IMR-90 (cell line): Measurements from ENCODE around the gene MAGEA8. TPM values are rescaled to one million over a fixed set of nuclear protein-coding genes. Genes with fewer than 3 reads are reported as not detected.

ENCODE experiments used
- ATAC-seq: fragments of 200-7000 bp; cut with Tn5 transposase; 2 replicates; pipeline ENCODE4 v1.9.1; 2020; ENCODE audit warnings: low read depth, mild to moderate bottlenecking, moderate library complexity
- BruUV-seq: library from RNA; stranded (reverse); fragments of 400-500 nt; replicated peaks from 2 replicates; lab custom pipeline; 2021; lab: Mats Ljungman, UMichigan
- CTCF ChIA-PET: fragments of 300-600 bp; formaldehyde crosslinking; extraction: SDS; loops from one replicate; lab custom pipeline; 2021; ENCODE audit warnings: antibody characterized with exemption; lab: Yijun Ruan, JAX
- POLR2A ChIA-PET: fragments of 300-600 bp; sonication (Branson Sonifier 250); formaldehyde crosslinking; loops from one replicate; lab custom pipeline; 2022; ENCODE audit warnings: antibody characterized with exemption; ENCODE audit not compliant: unreplicated experiment; lab: Charles Lee
- DNase-seq: peaks from one replicate; pipeline ENCODE4 v3.0.0; 2013
- H2AFZ ChIP-seq: replicated peaks from 2 replicates; pipeline ENCODE3; 2013; ENCODE audit warnings: low read length, mild to moderate bottlenecking; ENCODE audit not compliant: poor library complexity
- H2AK5ac ChIP-seq: 2 replicates; pipeline ENCODE4 v1.6.1; 2013; ENCODE audit warnings: low read depth, low read length, inconsistent platforms
- H2AK9ac ChIP-seq: replicated peaks from 2 replicates; pipeline ENCODE3; 2013; ENCODE audit warnings: mild to moderate bottlenecking, low read depth, low read length, moderate library complexity; ENCODE audit not compliant: poor library complexity
- H2BK120ac ChIP-seq: 2 replicates; pipeline ENCODE4 v1.6.1; 2013; ENCODE audit warnings: low read depth, low read length, inconsistent platforms
- H2BK15ac ChIP-seq: 3 replicates; pipeline ENCODE4 v1.6.1; 2013; ENCODE audit warnings: low read depth, low read length, inconsistent platforms
- H2BK20ac ChIP-seq: 2 replicates; pipeline ENCODE4 v1.6.1; 2013; ENCODE audit warnings: low read depth, mild to moderate bottlenecking, inconsistent platforms, low read length, moderate library complexity
- H2BK5ac ChIP-seq: 2 replicates; pipeline ENCODE4 v1.6.1; 2013; ENCODE audit warnings: mild to moderate bottlenecking, low read depth, low read length, inconsistent platforms; ENCODE audit not compliant: poor library complexity, severe bottlenecking
- H3K14ac ChIP-seq: replicated peaks from 2 replicates; pipeline ENCODE4 v1.6.1; 2013; ENCODE audit warnings: low read depth, low read length, inconsistent platforms
- H3K18ac ChIP-seq: 2 replicates; pipeline ENCODE4 v1.6.1; 2013; ENCODE audit warnings: low read depth, low read length, control low read depth
- H3K23ac ChIP-seq: 2 replicates; pipeline ENCODE4 v1.6.1; 2013; ENCODE audit warnings: low read depth, low read length, inconsistent platforms
- H3K27ac ChIP-seq: 2 replicates; pipeline ENCODE4 v1.5.1; 2013; ENCODE audit warnings: mild to moderate bottlenecking, control low read depth, low read length; ENCODE audit not compliant: insufficient read depth
- H3K27me3 ChIP-seq: 2 replicates; pipeline ENCODE4 v1.6.1; 2013; ENCODE audit warnings: low read length; ENCODE audit not compliant: control insufficient read depth, insufficient read depth
- H3K36me3 ChIP-seq: 2 replicates; pipeline ENCODE4 v1.6.1; 2013; ENCODE audit warnings: low read length, mixed read lengths; ENCODE audit not compliant: control insufficient read depth, insufficient read depth
- H3K4ac ChIP-seq: 2 replicates; pipeline ENCODE4 v1.6.1; 2013; ENCODE audit warnings: low read depth, low read length, inconsistent platforms
- H3K4me1 ChIP-seq: 2 replicates; pipeline ENCODE4 v1.6.1; 2013; ENCODE audit warnings: low read length, mixed read lengths; ENCODE audit not compliant: control insufficient read depth, insufficient read depth
- H3K4me2 ChIP-seq: 2 replicates; pipeline ENCODE4 v1.6.1; 2013; ENCODE audit warnings: low read depth, mild to moderate bottlenecking, control low read depth, low read length, moderate library complexity
- H3K4me3 ChIP-seq: 2 replicates; pipeline ENCODE4 v1.5.1; 2013; ENCODE audit warnings: low read depth, mild to moderate bottlenecking, control low read depth, low read length, moderate library complexity; ENCODE audit not compliant: insufficient read depth
- H3K56ac ChIP-seq: 2 replicates; pipeline ENCODE4 v1.6.1; 2013; ENCODE audit warnings: low read length, inconsistent platforms; ENCODE audit not compliant: insufficient read depth; ENCODE audit errors: extremely low read depth
- H3K79me1 ChIP-seq, 2 experiments: 2 replicates each; pipeline ENCODE4 v1.6.1; 2013; ENCODE audit warnings: low read length in 2 of 2, inconsistent platforms in 1 of 2, low read depth in 1 of 2
- H3K9ac ChIP-seq: 2 replicates; pipeline ENCODE4 v1.6.1; 2013; ENCODE audit warnings: low read depth, low read length, control low read depth
- H3K9me1 ChIP-seq: 2 replicates; pipeline ENCODE4 v1.6.1; 2013; ENCODE audit warnings: low read length, inconsistent platforms; ENCODE audit not compliant: insufficient read depth
- H3K9me3 ChIP-seq: 2 replicates; pipeline ENCODE4 v1.6.1; 2013; ENCODE audit warnings: low read length; ENCODE audit not compliant: control insufficient read depth, insufficient read depth
- H4K20me1 ChIP-seq: 2 replicates; pipeline ENCODE4 v1.6.1; 2013; ENCODE audit warnings: low read length, inconsistent platforms; ENCODE audit not compliant: insufficient read depth
- H4K5ac ChIP-seq: 2 replicates; pipeline ENCODE4 v1.6.1; 2013; ENCODE audit warnings: mild to moderate bottlenecking, low read depth, low read length, control low read depth
- H4K8ac ChIP-seq, 2 experiments: 2 replicates each; pipeline ENCODE4 v1.6.1; 2013; ENCODE audit warnings: low read depth in 2 of 2, low read length in 2 of 2, control low read depth in 1 of 2, inconsistent platforms in 1 of 2
- H4K91ac ChIP-seq: 2 replicates; pipeline ENCODE4 v1.6.1; 2013; ENCODE audit warnings: low read depth, low read length, inconsistent platforms; ENCODE audit not compliant: insufficient read depth
- BHLHE40 ChIP-seq: fragments of 150-350 bp; IDR thresholded peaks from 2 replicates; pipeline ENCODE4 v1.6.1; 2016; ENCODE audit warnings: mild to moderate bottlenecking, low read depth, low read length
- FOS ChIP-seq: fragments of 150-350 bp; IDR thresholded peaks from 2 replicates; pipeline ENCODE4 v1.6.1; 2016; ENCODE audit warnings: low read depth, low read length
- MAFK ChIP-seq: IDR thresholded peaks from 2 replicates; pipeline ENCODE4 v1.6.1; 2012; ENCODE audit warnings: low read depth, low read length, improper control_type of control experiment
- MAZ ChIP-seq: IDR thresholded peaks from 2 replicates; pipeline ENCODE4 v1.6.1; 2012; ENCODE audit warnings: low read depth, mild to moderate bottlenecking, low read length, improper control_type of control experiment, moderate library complexity, borderline replicate concordance
- MXI1 ChIP-seq: IDR thresholded peaks from 2 replicates; pipeline ENCODE4 v1.6.1; 2012; ENCODE audit warnings: low read depth, mild to moderate bottlenecking, low read length, moderate library complexity, borderline replicate concordance
- NFE2L2 ChIP-seq: fragments of 150-350 bp; IDR thresholded peaks from 2 replicates; pipeline ENCODE4 v1.6.1; 2016; ENCODE audit warnings: low read depth, mild to moderate bottlenecking, low read length
- POLR2A ChIP-seq: IDR thresholded peaks from 2 replicates; pipeline ENCODE4 v1.6.1; 2012; ENCODE audit warnings: mild to moderate bottlenecking, low read depth, low read length
- RAD21 ChIP-seq: IDR thresholded peaks from 2 replicates; pipeline ENCODE4 v1.6.1; 2012; ENCODE audit warnings: low read length, improper control_type of control experiment
- RCOR1 ChIP-seq: IDR thresholded peaks from 2 replicates; pipeline ENCODE4 v1.6.1; 2012; ENCODE audit warnings: mild to moderate bottlenecking, low read length, improper control_type of control experiment; ENCODE audit not compliant: insufficient replicate concordance
- RFX5 ChIP-seq: IDR thresholded peaks from 2 replicates; pipeline ENCODE4 v1.8.0; 2012; ENCODE audit warnings: low read depth, mild to moderate bottlenecking, low read length, moderate library complexity
- SMC3 ChIP-seq: fragments of 150-350 bp; IDR thresholded peaks from 2 replicates; pipeline ENCODE4 v1.6.1; 2016; ENCODE audit warnings: low read depth, mild to moderate bottlenecking, antibody characterized with exemption, low read length, moderate library complexity
- dilution Hi-C: fragments of 300-500 bp; cut with HindIII; formaldehyde crosslinking; loops from one replicate; pipeline ENCODE4 v1.14.3; 2018; ENCODE audit warnings: low sequenced_read_pairs; ENCODE audit not compliant: unreplicated experiment
- in situ Hi-C: fragments of 300-500 bp; cut with MboI; formaldehyde crosslinking; loops from 3 replicates; pipeline ENCODE4 v1.14.3; 2019; ENCODE audit warnings: low sequenced_read_pairs, inconsistent platforms, mixed read lengths
- intact Hi-C: fragments of 100-400 bp; cut with micrococcal nuclease; formaldehyde crosslinking; loops from 2 replicates; pipeline ENCODE4 v1.10.0; 2022
- polyA plus RNA-seq, 3 experiments: library from polyadenylated mRNA; depleted of rRNA; stranded (reverse); fragments of >200 nt; gene quantifications; 2 replicates each; pipeline ENCODE4 v1.2.3, GENCODE V29; 2012; ENCODE audit warnings: low replicate concordance in 1 of 3
- total RNA-seq: library from RNA; depleted of rRNA; stranded (reverse); fragments of >200 nt; gene quantifications from 2 replicates; pipeline ENCODE4 v1.2.3, GENCODE V29; 2012
- TF ChIP-seq, protein P1 (sequence below): fragments of 150-350 bp; IDR thresholded peaks from 2 replicates; pipeline ENCODE4 v1.6.1; 2016; ENCODE audit warnings: low read depth, mild to moderate bottlenecking, low read length, moderate library complexity, borderline replicate concordance
- TF ChIP-seq, protein P2 (sequence below): fragments of 150-350 bp; IDR thresholded peaks from 2 replicates; pipeline ENCODE4 v1.6.1; 2017; ENCODE audit warnings: mild to moderate bottlenecking, antibody characterized with exemption, low read length, low read depth
- TF ChIP-seq, protein P3 (sequence below): conservative IDR thresholded peaks from 2 replicates; pipeline ENCODE4 v1.5.1; 2012; ENCODE audit warnings: mild to moderate bottlenecking, low read depth, low read length, improper control_type of control experiment

Gene MAGEA8
- total and polyA plus RNA-seq, 2 of the 4 experiments (the other 2 are of a cell fraction), result not detected

GRCh38 chrX:149851864-149852263 lies 29.1 kb upstream of the MAGEA8 start:
- DNase-seq (no peak), ATAC-seq (no peak)
- Histone ChIP-seq H3K27me3 (no peaks in the 10 kb centered on the region; the same call in 1 of the 2 replicates), H3K9me3 (no peaks in the 10 kb centered on the region), H3K9me1 (no peaks in the 10 kb centered on the region), H4K8ac (no peak overlapping the region), H4K91ac (no peak overlapping the region), H3K36me3 (no peaks in the 10 kb centered on the region), H3K79me1 (no peaks in the 10 kb centered on the region), H3K4ac (no peak overlapping the region), H3K4me2 (no peak overlapping the region), H3K14ac (no peak overlapping the region), H2BK120ac (no peak overlapping the region), H3K4me3 (no peak overlapping the region), H3K23ac (no peak overlapping the region), H2AFZ (no peak overlapping the region), H3K9ac (no peak overlapping the region), H3K18ac (no peak overlapping the region), H2BK5ac (no peak overlapping the region), H2AK9ac (no peak overlapping the region), H4K5ac (no peak overlapping the region), H3K27ac (no peak overlapping the region), H2BK20ac (no peak overlapping the region), H3K4me1 (no peaks in the 10 kb centered on the region), H2BK15ac (no peak overlapping the region), H2AK5ac (no peak overlapping the region), H4K20me1 (no peaks in the 10 kb centered on the region), H3K56ac (no peak overlapping the region)
- dilution Hi-C loops (no loop called here), in situ Hi-C loops (loop anchor here (25.0 kb wide), 1 partner anchor 90 kb away; the partner anchor contains the start of gene HSFX1), intact Hi-C loops (no loop called here)
- CTCF ChIA-PET, result interaction anchor here (0.8 kb wide), 1 partner anchor 14 kb away, joined by 3 read pairs; no protein-coding TSS in a partner anchor
- no TSS peak for BruUV-seq
- POLR2A ChIA-PET, result no interaction called here
- no peak for TF ChIP-seq NFE2L2
- TF ChIP-seq, protein P1, sequence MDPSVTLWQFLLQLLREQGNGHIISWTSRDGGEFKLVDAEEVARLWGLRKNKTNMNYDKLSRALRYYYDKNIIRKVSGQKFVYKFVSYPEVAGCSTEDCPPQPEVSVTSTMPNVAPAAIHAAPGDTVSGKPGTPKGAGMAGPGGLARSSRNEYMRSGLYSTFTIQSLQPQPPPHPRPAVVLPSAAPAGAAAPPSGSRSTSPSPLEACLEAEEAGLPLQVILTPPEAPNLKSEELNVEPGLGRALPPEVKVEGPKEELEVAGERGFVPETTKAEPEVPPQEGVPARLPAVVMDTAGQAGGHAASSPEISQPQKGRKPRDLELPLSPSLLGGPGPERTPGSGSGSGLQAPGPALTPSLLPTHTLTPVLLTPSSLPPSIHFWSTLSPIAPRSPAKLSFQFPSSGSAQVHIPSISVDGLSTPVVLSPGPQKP, result no peak
- no peak for TF ChIP-seq MXI1
- TF ChIP-seq POLR2A, result no peak
- TF ChIP-seq SMC3, result no peak
- TF ChIP-seq, protein P2, sequence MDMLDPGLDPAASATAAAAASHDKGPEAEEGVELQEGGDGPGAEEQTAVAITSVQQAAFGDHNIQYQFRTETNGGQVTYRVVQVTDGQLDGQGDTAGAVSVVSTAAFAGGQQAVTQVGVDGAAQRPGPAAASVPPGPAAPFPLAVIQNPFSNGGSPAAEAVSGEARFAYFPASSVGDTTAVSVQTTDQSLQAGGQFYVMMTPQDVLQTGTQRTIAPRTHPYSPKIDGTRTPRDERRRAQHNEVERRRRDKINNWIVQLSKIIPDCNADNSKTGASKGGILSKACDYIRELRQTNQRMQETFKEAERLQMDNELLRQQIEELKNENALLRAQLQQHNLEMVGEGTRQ, result no peak
- TF ChIP-seq RCOR1, result no peak
- no peak for TF ChIP-seq MAFK
- TF ChIP-seq, protein P3, sequence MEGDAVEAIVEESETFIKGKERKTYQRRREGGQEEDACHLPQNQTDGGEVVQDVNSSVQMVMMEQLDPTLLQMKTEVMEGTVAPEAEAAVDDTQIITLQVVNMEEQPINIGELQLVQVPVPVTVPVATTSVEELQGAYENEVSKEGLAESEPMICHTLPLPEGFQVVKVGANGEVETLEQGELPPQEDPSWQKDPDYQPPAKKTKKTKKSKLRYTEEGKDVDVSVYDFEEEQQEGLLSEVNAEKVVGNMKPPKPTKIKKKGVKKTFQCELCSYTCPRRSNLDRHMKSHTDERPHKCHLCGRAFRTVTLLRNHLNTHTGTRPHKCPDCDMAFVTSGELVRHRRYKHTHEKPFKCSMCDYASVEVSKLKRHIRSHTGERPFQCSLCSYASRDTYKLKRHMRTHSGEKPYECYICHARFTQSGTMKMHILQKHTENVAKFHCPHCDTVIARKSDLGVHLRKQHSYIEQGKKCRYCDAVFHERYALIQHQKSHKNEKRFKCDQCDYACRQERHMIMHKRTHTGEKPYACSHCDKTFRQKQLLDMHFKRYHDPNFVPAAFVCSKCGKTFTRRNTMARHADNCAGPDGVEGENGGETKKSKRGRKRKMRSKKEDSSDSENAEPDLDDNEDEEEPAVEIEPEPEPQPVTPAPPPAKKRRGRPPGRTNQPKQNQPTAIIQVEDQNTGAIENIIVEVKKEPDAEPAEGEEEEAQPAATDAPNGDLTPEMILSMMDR, result no peak
- no peak for TF ChIP-seq RAD21
- TF ChIP-seq RFX5, result no peak
- TF ChIP-seq FOS, result no peak
- no peak for TF ChIP-seq MAZ
- no peak for TF ChIP-seq BHLHE40
